HG03103 (cell line): ENCODE data around the gene XG.
"Not testable (repeated sequence)": the region's sequence is repeated elsewhere in the genome, so short reads cannot be mapped to it uniquely, and the experiment has no call there.

Source experiments
- ATAC-seq: cut with Tn5 transposase; IDR thresholded peaks from one replicate; pipeline ENCODE4 v1.9.1; 2021; ENCODE audit warnings: low read depth; ENCODE audit not compliant: unreplicated experiment

XG gene, protein sequence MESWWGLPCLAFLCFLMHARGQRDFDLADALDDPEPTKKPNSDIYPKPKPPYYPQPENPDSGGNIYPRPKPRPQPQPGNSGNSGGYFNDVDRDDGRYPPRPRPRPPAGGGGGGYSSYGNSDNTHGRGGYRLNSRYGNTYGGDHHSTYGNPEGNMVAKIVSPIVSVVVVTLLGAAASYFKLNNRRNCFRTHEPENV

DNA sequence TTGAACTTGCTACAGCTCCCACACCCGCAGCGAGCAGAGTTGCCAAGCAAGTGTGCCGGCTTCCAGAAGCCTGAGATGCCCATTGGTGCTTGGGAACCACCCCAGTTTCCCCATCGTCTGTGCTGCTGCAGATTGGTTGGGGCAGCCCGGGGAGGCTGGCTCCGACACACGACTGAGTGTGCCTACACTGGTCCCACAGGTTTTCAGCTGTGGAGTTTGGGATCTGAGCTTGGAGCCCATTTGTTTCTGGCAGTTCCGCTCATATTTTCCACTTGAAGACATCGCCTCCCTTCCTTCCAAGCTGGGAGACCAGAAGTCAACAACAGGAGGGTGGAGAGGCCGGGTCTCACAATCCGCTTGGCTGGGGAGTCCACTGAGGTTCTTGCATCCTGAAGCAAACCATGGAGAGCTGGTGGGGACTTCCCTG lies at the start of gene XG:
Gene XG (plus strand): TSS at position 167 of the 427 bp plus-strand sequence. CDS start 235 bp downstream, at position 402.
- not testable (repeated sequence) for ATAC-seq

DNA sequence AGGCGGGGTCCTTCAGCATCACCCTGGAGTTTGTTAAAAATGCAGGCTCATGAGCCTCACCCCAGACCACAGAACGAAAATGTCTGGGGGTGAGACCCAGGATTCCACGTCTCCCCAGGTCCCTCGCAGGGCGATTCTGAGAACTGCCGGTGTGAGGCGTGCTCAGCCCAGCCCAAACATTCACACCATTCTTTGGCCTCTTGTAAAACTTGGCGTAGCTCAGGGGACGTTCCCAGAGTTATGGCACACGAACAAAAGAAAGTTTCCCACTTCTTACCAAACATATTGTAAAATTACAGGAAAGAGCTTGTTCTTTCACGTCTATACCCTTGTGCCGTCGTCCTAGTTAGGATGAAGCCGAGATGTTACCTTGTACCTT lies 47.9 kb upstream of the XG start:
- no peak for ATAC-seq

DNA sequence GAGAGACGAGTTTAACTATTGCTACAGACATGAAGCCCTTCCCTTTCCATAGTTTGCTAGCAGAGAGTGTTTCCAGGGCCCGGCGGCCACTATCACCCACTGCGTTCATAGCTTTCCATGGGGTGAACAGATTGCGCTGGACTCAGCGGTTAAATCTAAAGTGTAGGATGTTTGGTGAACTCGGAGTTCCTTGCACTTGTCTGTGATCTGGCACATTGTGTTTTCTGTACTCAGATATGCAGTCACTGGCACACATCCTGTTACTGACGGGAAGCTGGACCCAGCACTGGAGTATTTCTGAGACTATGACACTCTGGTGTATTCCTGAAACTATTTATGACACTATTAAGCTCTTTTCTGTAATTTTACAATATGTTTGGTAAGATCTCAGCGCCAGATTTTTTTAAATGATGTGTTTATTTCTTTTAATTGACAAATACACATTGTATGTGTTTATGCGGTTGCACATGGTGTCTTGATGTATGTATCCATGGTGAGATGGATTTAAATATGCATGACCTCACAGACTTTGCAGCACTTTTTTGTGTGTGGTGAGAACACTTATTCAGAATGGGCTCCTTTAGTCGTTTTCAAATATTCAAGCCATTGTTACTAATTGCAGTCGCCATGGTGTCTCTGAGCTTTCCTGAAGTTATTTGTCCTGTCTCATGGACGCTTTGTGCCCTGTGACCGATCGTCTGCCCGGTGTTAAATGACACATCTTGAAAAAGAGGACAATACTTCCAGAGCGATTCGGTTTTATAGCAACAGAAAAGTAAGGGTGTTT lies 46.6 kb upstream of the XG start:
- no peak for ATAC-seq

DNA sequence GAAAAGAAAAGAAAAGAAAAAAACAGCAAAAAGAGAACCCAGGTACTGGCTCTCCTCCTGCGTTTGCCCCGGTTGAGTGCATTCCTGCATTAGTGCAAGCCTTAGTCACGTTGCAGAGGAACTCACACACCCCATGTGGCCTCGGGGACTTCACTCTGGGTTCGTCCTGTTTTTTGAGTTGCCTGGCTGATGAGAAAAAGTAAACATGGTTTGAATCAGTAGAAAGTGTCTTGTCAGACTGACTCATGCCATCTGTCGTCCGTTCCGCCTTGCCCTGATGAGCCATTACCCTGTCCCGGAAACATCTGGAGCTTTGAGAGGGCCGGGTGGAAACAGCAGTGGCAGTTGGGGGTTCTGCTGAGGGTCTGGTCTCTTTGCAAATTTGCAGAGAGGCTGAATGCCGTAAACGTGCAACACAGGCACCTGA lies 44.5 kb upstream of the XG start:
- peak; percentile 78 for ATAC-seq

DNA sequence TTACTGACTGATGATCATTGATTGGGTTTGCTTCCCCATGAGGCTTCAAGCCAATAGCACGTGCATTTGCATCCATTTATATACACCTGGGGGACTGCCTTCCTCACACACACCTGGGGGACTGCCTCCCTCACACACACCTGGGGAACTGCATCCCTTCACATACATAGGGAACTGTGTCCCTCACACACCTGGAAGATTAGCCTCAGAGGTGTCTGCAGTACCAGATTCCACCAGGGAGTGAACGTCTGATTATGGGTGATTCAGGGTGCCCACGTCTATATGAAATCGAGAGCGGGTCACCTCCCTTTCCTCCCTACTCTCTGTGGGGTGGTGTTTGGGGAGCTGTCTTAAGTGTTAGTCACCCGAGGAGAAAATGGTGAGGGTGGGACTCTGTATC lies 43.8 kb upstream of the XG start:
- ATAC-seq, result no peak

DNA sequence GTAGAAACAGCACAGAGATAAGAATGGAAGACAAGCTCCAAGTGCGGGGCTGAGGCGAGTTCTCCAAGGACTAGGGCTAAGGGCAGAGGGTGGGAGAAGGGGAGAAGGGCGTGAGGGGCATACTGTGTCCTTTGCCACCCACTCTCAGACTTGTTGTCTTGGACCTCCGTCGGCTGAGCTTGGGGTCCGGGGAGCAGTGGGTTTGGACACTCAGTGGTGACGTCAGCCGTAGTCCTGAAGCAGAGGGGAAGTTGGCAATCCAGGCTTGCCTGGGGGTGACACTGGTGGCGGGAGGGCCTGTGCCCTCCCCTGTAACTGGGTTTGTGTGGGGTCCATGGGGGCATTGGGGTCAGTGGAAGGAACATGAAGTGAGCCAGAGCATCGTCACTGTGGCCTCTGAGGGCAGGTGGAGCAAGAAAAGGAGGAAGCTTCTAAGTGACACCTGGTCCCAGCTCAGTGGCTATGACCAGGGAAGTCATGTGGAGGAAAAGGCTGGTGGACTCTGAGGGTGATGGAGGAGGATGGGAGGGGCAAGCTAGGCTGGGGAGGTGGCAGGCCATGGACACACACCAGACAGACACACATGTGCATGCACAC lies 43.1 kb upstream of the XG start:
- no peak for ATAC-seq

DNA sequence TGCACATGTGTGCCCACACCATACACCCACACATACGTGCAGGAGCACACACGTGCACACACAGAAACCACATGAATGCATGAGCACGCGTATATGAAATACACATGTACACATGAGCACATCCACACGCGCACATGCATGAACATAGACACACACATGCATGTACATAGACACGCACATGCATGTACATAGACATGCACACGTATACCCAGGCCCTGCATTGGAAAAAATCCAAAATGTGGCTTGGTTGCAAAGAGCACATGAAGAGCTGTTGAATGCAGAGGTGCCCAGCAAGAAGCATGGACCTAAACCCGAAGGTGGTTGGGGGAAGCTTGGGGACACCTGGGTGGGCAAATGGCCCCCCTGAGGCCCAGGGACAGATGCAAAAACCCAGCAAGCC lies 42.3 kb upstream of the XG start:
- ATAC-seq, result no peak

DNA sequence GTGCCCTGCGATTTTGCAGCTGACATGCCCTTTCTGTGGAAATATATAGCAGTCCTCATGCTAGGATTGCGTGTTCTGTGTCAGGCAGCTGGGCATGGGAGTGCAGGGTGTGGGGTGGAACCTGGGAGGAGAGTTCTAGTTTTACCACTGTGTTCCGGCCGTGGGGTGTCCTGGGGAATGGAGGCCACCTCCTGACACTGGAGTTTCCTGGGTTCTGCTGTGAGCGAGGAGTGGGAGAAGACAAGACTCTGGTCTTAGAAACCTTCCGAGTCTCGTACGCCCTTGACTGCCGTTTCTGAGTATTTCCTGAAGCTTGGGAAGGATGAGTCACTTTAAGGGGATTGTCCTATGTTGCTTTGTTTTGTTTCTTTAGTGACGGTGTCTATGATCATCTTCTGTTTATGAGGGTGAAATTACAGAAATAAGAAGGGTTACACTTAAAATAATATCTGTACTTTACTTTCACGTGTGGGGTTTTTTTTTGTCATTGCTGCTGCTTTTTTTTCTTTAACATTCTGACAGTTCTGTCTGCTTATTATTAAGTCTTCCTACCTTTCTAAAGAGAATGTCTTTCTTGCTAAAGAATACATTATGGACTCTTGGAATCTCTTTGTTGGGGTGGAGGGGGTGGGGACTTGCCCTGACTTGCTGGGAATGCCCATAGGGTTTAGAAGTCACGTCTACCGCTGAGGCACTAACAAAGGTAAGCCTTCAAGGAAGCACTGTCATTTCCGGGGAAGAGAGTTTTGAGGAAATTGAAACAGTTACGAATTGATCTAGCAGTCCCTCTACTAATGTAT lies 41.6 kb upstream of the XG start:
- ATAC-seq, result no peak

DNA sequence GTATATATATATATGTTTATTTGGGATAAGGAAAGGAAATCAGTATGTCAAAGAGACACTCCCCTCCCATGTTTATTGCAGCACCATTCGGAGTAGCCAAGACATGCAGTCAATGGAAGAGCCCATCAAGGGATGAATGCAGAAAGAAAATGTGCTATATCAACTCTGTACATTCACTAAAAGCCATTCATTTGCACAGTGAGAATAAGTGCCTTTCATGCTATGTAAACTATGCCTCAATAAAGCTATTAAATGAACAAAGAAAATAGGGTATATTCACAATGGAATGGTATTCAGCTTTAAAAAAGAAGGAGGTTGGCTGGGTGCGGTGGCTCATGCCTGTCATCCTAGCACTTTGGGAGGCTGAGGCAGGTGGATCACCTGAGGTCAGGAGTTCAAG lies 40.4 kb upstream of the XG start:
- ATAC-seq, result no peak

DNA sequence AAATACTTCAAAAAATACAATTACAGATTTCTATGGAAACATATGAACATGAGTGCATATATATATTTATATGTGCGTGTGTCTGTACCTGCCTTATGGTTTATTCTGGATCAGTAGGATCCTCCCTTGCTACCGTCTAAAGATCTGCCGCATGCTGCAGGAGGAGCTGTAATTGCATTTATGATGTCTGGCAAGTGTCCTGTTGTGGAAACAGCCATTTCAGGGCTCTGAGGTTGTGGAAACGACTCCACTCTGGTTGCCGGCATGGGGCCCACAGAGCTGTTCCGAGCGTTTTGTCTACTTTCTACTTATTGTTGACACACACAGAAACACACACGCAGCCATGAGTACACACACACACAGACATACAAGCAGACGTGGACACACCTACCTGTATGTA lies 39.4 kb upstream of the XG start:
- no peak for ATAC-seq

DNA sequence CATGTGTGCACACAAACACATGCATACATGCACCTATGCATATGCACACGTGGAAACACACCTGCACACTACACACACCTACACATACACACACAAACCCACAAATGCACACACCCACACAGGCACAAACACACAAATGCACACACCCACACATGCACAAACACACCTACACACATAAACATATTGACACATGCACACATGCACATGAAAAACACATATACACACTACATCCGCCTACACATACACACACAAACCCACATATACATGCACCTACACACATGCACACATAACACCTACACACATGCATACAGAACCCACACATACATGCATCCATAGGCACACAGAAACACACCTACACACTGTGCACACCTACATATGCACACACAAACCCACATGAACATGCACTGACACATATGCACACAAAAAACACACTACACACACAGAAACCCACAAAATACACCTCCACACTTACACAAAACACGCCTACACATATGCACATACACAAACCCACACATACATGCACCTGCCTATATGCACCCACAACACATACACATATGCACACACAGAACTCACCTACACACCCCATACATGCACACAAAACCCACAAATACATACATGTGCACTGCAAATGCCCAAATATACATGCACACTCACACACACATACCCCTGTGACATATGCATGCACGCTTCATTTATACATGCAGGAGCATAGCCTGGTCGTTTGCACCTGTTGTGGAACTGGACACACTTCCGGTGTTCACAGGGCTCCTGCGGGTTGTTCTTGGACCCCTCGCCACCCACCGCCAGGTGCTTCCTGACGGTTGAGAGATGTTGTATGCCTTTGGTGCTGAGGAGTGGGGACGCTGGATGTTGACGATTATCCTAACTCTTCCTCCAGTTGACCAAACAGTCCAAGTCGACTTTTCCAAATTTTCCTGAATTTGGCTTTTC lies 38.7 kb upstream of the XG start:
- ATAC-seq, result no peak

DNA sequence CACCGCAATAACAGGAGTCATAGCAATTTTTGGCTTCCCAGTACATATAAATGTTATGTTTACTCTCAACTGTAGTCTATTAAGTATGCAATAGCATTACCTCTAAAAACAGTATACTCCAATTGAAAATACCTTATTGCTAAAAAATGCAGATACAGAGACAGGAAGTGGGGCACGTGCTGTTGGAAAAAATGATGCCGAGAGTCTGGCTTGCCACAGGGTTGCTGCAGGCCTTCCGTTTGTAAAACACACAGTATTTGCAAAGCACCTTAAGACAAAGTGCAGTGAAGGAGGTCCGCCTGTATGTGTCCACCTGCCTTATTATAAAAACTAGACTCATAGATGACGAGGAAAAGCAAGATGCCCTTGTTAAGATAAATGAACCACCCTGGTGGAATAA lies 37.3 kb upstream of the XG start:
- ATAC-seq, result no peak

DNA sequence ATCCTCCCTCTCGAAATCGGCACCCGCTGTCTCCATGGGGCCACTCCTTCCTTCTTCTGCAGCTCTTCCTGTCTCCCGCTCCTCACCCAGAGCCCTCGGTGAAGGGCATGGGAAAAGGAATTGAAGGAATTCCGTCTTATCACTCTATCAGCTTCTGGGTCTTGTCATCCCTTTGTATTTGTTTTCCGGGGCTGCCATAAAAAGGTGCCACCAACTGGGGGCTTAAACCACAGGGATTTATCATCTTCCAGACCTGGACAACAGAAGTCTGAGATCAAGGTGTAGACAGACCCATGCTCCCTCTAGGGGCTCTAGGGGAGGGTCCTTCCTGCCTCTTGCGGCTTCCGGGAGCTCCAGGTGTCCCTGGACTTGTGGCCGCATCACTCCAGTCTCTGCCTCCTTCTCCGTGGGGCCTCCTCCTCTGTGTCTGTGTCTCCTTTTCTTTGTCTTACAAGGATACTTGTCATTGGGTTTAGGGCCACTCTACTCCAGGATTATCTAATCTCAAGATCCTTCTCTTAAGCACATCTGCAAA lies 36.7 kb upstream of the XG start:
- no peak for ATAC-seq

DNA sequence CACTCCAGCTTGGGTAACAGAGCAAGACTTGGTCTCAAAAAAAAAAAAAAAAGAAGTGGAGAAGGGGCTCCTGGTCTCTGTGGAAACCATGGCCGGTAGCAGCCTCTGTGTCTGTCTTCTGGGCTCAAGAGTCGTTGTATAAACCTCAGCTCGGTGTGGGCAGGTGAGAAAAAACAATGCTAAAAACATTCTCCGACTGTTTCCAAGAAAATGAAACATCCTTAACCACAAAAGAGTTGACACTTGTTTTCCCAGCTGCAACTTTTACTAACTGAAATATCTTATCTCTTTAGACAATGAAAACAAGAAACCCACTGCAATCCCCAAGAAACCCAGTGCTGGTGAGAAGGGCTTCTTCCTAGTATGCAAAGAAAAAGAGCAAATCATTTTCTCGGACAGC lies 34.5 kb upstream of the XG start:
- ATAC-seq, result no peak

DNA sequence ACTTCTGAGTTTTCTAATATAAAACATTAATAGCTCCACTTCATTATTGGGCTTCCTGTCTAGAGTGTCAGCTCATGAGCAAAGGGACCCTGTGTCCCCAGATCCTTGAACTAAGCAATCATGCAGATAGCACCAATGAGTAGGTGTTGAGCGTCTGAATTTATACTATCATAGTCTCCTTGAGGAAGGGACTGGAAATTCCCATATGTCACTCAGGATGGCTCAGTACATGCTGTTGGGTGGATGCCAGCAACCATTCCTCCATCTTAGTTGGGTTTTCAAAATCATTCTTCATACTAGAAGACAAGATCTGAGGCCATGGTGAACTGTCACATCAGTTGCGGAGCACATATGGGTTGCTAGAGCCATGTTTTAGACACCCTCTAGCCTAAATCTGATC lies 33.0 kb upstream of the XG start:
- no peak for ATAC-seq

DNA sequence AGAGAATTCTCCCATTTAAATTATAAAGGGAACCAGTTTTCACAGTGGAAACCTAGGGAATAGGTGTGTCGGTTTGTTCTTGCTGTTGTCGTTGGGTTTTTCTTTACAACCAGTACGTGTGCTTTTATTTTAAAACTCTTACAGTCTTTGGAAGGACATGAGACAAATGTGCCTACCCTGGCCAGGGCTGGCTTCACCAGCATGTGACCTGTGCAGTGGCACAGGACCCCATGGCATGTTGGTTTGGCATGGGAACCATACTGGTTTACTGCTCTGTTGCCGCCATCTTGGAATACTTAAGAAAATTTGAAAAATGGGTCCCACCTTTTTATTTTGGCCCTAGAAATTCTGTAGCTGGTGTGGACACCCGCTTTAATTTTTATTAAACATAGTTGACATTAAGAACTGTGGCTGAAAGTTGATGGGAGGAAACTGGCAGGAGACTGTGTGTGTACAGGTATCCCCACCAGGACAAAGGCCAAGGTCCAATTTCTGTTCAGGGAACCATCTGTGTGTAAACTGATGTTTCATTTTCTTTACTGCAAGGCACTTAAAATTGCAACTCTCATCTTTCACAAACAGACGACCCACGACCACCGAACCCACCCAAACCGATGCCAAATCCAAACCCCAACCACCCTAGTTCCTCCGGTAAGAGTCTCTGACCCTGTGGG lies 31.9 kb upstream of the XG start:
- ATAC-seq, result no peak

DNA sequence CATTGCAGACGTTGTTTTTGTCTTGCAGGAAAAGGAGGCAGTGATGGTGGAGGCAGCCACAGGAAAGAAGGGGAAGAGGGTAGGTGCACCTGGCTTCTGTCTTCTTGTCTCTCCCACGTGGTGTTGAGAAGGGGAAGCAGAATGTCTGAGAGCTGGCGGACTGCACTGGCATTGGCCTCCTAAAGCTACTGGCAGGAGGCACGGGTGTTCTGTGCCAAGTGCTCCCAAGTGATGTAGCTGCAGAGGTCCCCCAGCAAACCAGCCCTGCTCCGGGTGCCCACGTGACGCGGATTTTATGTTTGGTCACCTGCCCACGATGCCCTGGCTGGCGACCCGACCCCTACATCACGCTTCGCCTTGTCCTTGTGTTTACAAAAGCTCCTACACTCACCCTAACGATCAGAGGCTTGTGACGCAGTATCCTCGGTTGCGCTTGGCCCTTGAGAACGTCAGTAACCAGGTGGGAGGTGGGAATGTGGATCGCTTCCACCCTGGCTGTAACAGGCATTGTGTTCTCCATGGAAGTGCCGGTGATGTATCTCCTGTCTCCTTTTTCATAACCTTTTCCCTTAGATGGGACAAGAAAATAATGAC lies 28.5 kb upstream of the XG start:
- no peak for ATAC-seq

DNA sequence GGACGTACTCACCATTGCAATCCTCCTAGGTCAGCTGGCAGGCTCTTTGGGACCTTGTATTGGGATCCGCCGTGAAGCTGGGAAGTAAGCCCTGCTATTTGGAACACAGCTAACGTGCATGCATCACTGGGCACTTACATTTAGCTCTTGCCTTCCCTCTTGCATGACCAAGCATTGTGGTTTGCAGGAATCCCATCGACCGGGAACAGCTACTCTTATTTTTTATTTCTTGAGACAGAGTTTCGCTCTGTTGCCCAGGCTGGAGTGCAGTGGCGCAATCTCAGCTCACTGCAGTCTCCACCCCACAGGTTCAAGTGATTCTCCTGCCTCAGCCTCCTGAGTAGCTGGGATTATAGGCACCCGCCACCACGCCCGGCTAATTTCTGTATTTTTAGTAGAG lies 24.6 kb upstream of the XG start:
- ATAC-seq, result not testable (repeated sequence)

DNA sequence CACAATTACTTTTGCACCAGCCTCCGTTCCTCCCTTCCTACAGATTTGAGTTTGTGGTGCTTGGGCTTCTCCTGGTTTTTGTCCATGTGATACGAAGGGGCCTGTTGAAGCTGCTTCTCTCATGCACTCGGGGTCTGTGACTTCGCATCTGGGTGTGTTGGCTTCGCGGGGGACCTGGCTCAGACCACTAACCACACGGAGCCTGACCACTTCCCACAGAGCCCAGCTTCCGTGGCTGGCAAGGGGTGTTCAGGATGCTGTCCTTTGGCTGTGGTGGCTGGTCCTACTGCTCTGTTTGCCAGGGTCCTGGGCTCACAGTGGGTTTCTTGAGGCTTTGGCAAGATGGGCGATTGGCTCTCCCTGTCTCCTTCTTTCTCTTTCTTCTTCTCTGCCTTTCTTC lies 19.8 kb upstream of the XG start:
- ATAC-seq, result no peak
